NCI-H1105 (cell line): ENCODE results near the gene SFMBT2.
"Not testable (repeated sequence)": the region's sequence is repeated elsewhere in the genome, so short reads cannot be mapped to it uniquely, and the experiment has no call there.

Experiments used
- DNase-seq: peaks from one replicate; lab custom pipeline; 2025; lab: John Stamatoyannopoulos, UW

SFMBT2 gene

GRCh38 chr10:7184116-7184515 is 226.7 kb downstream of the SFMBT2 start:
- DNase-seq = not testable (repeated sequence)

- DNase-seq = not testable (repeated sequence)
These were observed 228.5 kb downstream of the SFMBT2 start for GRCh38 chr10:7182327-7182726.

GRCh38 chr10:7181420-7181819 is 229.4 kb downstream of the SFMBT2 start:
- no peak for DNase-seq

- no peak for DNase-seq
These were observed 231.3 kb downstream of the SFMBT2 start for GRCh38 chr10:7179536-7179935.

- no peak for DNase-seq
These were observed 236.9 kb downstream of the SFMBT2 start for GRCh38 chr10:7173948-7174347.

- DNase-seq = no peak
These were observed 239.0 kb downstream of the SFMBT2 start for GRCh38 chr10:7171825-7172224.

GRCh38 chr10:7170626-7171322 is 240.1 kb downstream of the SFMBT2 start:
- DNase-seq = no peak

GRCh38 chr10:7168414-7168813 is 242.4 kb downstream of the SFMBT2 start:
- DNase-seq = no peak

GRCh38 chr10:7165500-7166177 is 245.2 kb downstream of the SFMBT2 start:
- no peak for DNase-seq

GRCh38 chr10:7164955-7165354 is 245.9 kb downstream of the SFMBT2 start:
- DNase-seq = no peak

- no peak for DNase-seq
These were observed 248.5 kb downstream of the SFMBT2 start for GRCh38 chr10:7162331-7162730.

GRCh38 chr10:7161484-7162250 is 249.2 kb downstream of the SFMBT2 start:
- DNase-seq = no peak

GRCh38 chr10:7159928-7160327 is 250.9 kb downstream of the SFMBT2 start:
- no peak for DNase-seq

- DNase-seq = no peak
These were observed 251.3 kb downstream of the SFMBT2 start for GRCh38 chr10:7159517-7159916.

- no peak for DNase-seq
These were observed 253.7 kb downstream of the SFMBT2 start for GRCh38 chr10:7157091-7157490.

GRCh38 chr10:7153750-7154149 is 257.1 kb downstream of the SFMBT2 start:
- DNase-seq = no peak

- DNase-seq = no peak
These were observed 257.9 kb downstream of the SFMBT2 start for GRCh38 chr10:7152982-7153381.

- DNase-seq = no peak
These were observed 258.5 kb downstream of the SFMBT2 start for GRCh38 chr10:7152341-7152740.

- no peak for DNase-seq
These were observed 259.3 kb downstream of the SFMBT2 start for GRCh38 chr10:7151538-7151937.

GRCh38 chr10:7150349-7150748 is 260.5 kb downstream of the SFMBT2 start:
- DNase-seq = no peak

GRCh38 chr10:7146189-7146588 is 264.6 kb downstream of the SFMBT2 start:
- no peak for DNase-seq

GRCh38 chr10:7136016-7136415 is 274.8 kb downstream of the SFMBT2 start:
- DNase-seq = no peak

- DNase-seq = no peak
These were observed 275.6 kb downstream of the SFMBT2 start for GRCh38 chr10:7135188-7135587.
